IMR-90 (cell line): ENCODE data around the gene WDR90. TPM values are rescaled to one million over a fixed set of nuclear protein-coding genes. Genes with fewer than 3 reads are reported as not detected.

ENCODE experiments used
- ATAC-seq: fragments of 200-7000 bp; cut with Tn5 transposase; 2 replicates; pipeline ENCODE4 v1.9.1; 2020; ENCODE audit warnings: low read depth, mild to moderate bottlenecking, moderate library complexity
- BruUV-seq: library from RNA; stranded (reverse); fragments of 400-500 nt; replicated peaks from 2 replicates; lab custom pipeline; 2021; lab: Mats Ljungman, UMichigan
- CTCF ChIA-PET: fragments of 300-600 bp; formaldehyde crosslinking; extraction: SDS; loops from one replicate; lab custom pipeline; 2021; ENCODE audit warnings: antibody characterized with exemption; lab: Yijun Ruan, JAX
- POLR2A ChIA-PET: fragments of 300-600 bp; sonication (Branson Sonifier 250); formaldehyde crosslinking; loops from one replicate; lab custom pipeline; 2022; ENCODE audit warnings: antibody characterized with exemption; ENCODE audit not compliant: unreplicated experiment; lab: Charles Lee
- DNase-seq: peaks from one replicate; pipeline ENCODE4 v3.0.0; 2013
- H2AFZ ChIP-seq: replicated peaks from 2 replicates; pipeline ENCODE3; 2013; ENCODE audit warnings: low read length, mild to moderate bottlenecking; ENCODE audit not compliant: poor library complexity
- H2AK5ac ChIP-seq: 2 replicates; pipeline ENCODE4 v1.6.1; 2013; ENCODE audit warnings: low read depth, low read length, inconsistent platforms
- H2AK9ac ChIP-seq: replicated peaks from 2 replicates; pipeline ENCODE3; 2013; ENCODE audit warnings: mild to moderate bottlenecking, low read depth, low read length, moderate library complexity; ENCODE audit not compliant: poor library complexity
- H2BK120ac ChIP-seq: 2 replicates; pipeline ENCODE4 v1.6.1; 2013; ENCODE audit warnings: low read depth, low read length, inconsistent platforms
- H2BK15ac ChIP-seq: 3 replicates; pipeline ENCODE4 v1.6.1; 2013; ENCODE audit warnings: low read depth, low read length, inconsistent platforms
- H2BK20ac ChIP-seq: 2 replicates; pipeline ENCODE4 v1.6.1; 2013; ENCODE audit warnings: low read depth, mild to moderate bottlenecking, inconsistent platforms, low read length, moderate library complexity
- H2BK5ac ChIP-seq: 2 replicates; pipeline ENCODE4 v1.6.1; 2013; ENCODE audit warnings: mild to moderate bottlenecking, low read depth, low read length, inconsistent platforms; ENCODE audit not compliant: poor library complexity, severe bottlenecking
- H3K14ac ChIP-seq: replicated peaks from 2 replicates; pipeline ENCODE4 v1.6.1; 2013; ENCODE audit warnings: low read depth, low read length, inconsistent platforms
- H3K18ac ChIP-seq: 2 replicates; pipeline ENCODE4 v1.6.1; 2013; ENCODE audit warnings: low read depth, low read length, control low read depth
- H3K23ac ChIP-seq: 2 replicates; pipeline ENCODE4 v1.6.1; 2013; ENCODE audit warnings: low read depth, low read length, inconsistent platforms
- H3K27ac ChIP-seq: 2 replicates; pipeline ENCODE4 v1.5.1; 2013; ENCODE audit warnings: mild to moderate bottlenecking, control low read depth, low read length; ENCODE audit not compliant: insufficient read depth
- H3K27me3 ChIP-seq: 2 replicates; pipeline ENCODE4 v1.6.1; 2013; ENCODE audit warnings: low read length; ENCODE audit not compliant: control insufficient read depth, insufficient read depth
- H3K36me3 ChIP-seq: 2 replicates; pipeline ENCODE4 v1.6.1; 2013; ENCODE audit warnings: low read length, mixed read lengths; ENCODE audit not compliant: control insufficient read depth, insufficient read depth
- H3K4ac ChIP-seq: 2 replicates; pipeline ENCODE4 v1.6.1; 2013; ENCODE audit warnings: low read depth, low read length, inconsistent platforms
- H3K4me1 ChIP-seq: 2 replicates; pipeline ENCODE4 v1.6.1; 2013; ENCODE audit warnings: low read length, mixed read lengths; ENCODE audit not compliant: control insufficient read depth, insufficient read depth
- H3K4me2 ChIP-seq: 2 replicates; pipeline ENCODE4 v1.6.1; 2013; ENCODE audit warnings: low read depth, mild to moderate bottlenecking, control low read depth, low read length, moderate library complexity
- H3K4me3 ChIP-seq: 2 replicates; pipeline ENCODE4 v1.5.1; 2013; ENCODE audit warnings: low read depth, mild to moderate bottlenecking, control low read depth, low read length, moderate library complexity; ENCODE audit not compliant: insufficient read depth
- H3K56ac ChIP-seq: 2 replicates; pipeline ENCODE4 v1.6.1; 2013; ENCODE audit warnings: low read length, inconsistent platforms; ENCODE audit not compliant: insufficient read depth; ENCODE audit errors: extremely low read depth
- H3K79me1 ChIP-seq, 2 experiments: 2 replicates each; pipeline ENCODE4 v1.6.1; 2013; ENCODE audit warnings: low read length in 2 of 2, inconsistent platforms in 1 of 2, low read depth in 1 of 2
- H3K9ac ChIP-seq: 2 replicates; pipeline ENCODE4 v1.6.1; 2013; ENCODE audit warnings: low read depth, low read length, control low read depth
- H3K9me1 ChIP-seq: 2 replicates; pipeline ENCODE4 v1.6.1; 2013; ENCODE audit warnings: low read length, inconsistent platforms; ENCODE audit not compliant: insufficient read depth
- H3K9me3 ChIP-seq: 2 replicates; pipeline ENCODE4 v1.6.1; 2013; ENCODE audit warnings: low read length; ENCODE audit not compliant: control insufficient read depth, insufficient read depth
- H4K20me1 ChIP-seq: 2 replicates; pipeline ENCODE4 v1.6.1; 2013; ENCODE audit warnings: low read length, inconsistent platforms; ENCODE audit not compliant: insufficient read depth
- H4K5ac ChIP-seq: 2 replicates; pipeline ENCODE4 v1.6.1; 2013; ENCODE audit warnings: mild to moderate bottlenecking, low read depth, low read length, control low read depth
- H4K8ac ChIP-seq, 2 experiments: 2 replicates each; pipeline ENCODE4 v1.6.1; 2013; ENCODE audit warnings: low read depth in 2 of 2, low read length in 2 of 2, control low read depth in 1 of 2, inconsistent platforms in 1 of 2
- H4K91ac ChIP-seq: 2 replicates; pipeline ENCODE4 v1.6.1; 2013; ENCODE audit warnings: low read depth, low read length, inconsistent platforms; ENCODE audit not compliant: insufficient read depth
- ELK1 ChIP-seq: fragments of 150-350 bp; IDR thresholded peaks from 2 replicates; pipeline ENCODE4 v1.6.1; 2016; ENCODE audit warnings: low read depth, mild to moderate bottlenecking, low read length, moderate library complexity, borderline replicate concordance
- FOS ChIP-seq: fragments of 150-350 bp; IDR thresholded peaks from 2 replicates; pipeline ENCODE4 v1.6.1; 2016; ENCODE audit warnings: low read depth, low read length
- MAFK ChIP-seq: IDR thresholded peaks from 2 replicates; pipeline ENCODE4 v1.6.1; 2012; ENCODE audit warnings: low read depth, low read length, improper control_type of control experiment
- MXI1 ChIP-seq: IDR thresholded peaks from 2 replicates; pipeline ENCODE4 v1.6.1; 2012; ENCODE audit warnings: low read depth, mild to moderate bottlenecking, low read length, moderate library complexity, borderline replicate concordance
- RFX5 ChIP-seq: IDR thresholded peaks from 2 replicates; pipeline ENCODE4 v1.8.0; 2012; ENCODE audit warnings: low read depth, mild to moderate bottlenecking, low read length, moderate library complexity
- WGBS, 2 experiments: methylation state at CpG; one replicate each; pipeline versions ENCODE4 v1.1.5 to v1.1.7; 2013; ENCODE audit warnings: missing lambda C conversion rate in 2 of 2; ENCODE audit not compliant: insufficient read length in 1 of 2; ENCODE audit errors: extremely low coverage in 2 of 2; 5-methylcytosine and 5-hydroxymethylcytosine counted together
- dilution Hi-C: fragments of 300-500 bp; cut with HindIII; formaldehyde crosslinking; loops from one replicate; pipeline ENCODE4 v1.14.3; 2018; ENCODE audit warnings: low sequenced_read_pairs; ENCODE audit not compliant: unreplicated experiment
- in situ Hi-C: fragments of 300-500 bp; cut with MboI; formaldehyde crosslinking; loops from 3 replicates; pipeline ENCODE4 v1.14.3; 2019; ENCODE audit warnings: low sequenced_read_pairs, inconsistent platforms, mixed read lengths
- intact Hi-C: fragments of 100-400 bp; cut with micrococcal nuclease; formaldehyde crosslinking; loops from 2 replicates; pipeline ENCODE4 v1.10.0; 2022
- polyA plus RNA-seq, 3 experiments: library from polyadenylated mRNA; depleted of rRNA; stranded (reverse); fragments of >200 nt; gene quantifications; 2 replicates each; pipeline ENCODE4 v1.2.3, GENCODE V29; 2012; ENCODE audit warnings: low replicate concordance in 1 of 3
- total RNA-seq: library from RNA; depleted of rRNA; stranded (reverse); fragments of >200 nt; gene quantifications from 2 replicates; pipeline ENCODE4 v1.2.3, GENCODE V29; 2012
- TF ChIP-seq, protein P1 (sequence below): conservative IDR thresholded peaks from 2 replicates; pipeline ENCODE4 v1.5.1; 2012; ENCODE audit warnings: mild to moderate bottlenecking, low read depth, low read length, improper control_type of control experiment

Gene WDR90
- total and polyA plus RNA-seq, 2 of the 4 experiments (the other 2 are of a cell fraction) = 1.4 to 18.7 TPM

DNA sequence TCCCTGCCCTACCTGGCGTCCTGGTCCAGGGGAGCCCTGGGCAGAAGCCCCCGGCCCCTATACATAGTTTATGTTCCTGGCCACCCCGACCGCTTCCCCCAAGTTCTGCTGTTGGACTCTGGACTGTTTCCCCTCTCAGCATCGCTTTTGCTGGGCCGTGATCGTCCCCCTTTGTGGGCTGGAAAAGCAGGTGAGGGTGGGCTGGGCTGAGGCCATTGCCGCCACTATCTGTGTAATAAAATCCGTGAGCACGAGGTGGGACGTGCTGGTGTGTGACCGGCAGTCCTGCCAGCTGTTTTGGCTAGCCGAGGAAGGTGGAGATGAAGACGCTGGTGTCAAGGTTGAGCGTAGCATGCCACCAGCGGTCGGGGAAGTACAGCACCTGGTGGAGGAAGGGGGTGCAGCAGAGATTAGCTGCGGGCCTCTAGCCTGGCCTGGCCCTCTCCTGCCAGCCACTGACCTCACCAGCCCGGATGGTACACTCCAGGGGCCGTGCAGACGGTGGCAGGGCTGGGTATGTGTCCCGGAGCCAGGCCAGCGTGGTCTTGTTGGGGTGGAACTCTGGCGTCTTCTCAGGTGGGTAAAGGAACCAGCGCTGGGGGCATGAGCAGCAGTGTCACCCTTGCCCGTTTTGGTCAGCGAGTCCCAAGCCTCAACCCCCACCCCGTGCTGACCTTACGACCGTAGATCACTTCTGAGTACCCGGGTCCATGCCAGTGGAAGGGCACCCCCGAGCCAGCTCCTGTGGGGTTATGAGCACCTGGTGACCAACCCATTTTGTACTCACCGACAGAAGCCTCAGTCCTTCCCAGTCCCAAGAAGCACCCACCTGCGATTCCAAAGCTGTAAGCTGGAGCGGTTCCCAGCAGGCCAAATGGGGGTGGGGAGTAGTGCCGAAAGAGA, 33.6 kb downstream of the WDR90 start:
- Histone ChIP-seq H3K4me1 (peaks cover 20% of the 10 kb centered on the region), H2BK20ac (no peak overlapping the region), H3K9ac (no peak overlapping the region), H3K23ac (no peak overlapping the region), H2AK5ac (no peak overlapping the region), H3K36me3 (peaks cover 40% of the 10 kb centered on the region), H4K8ac (no peak overlapping the region; a peak in 2 of 4 replicates), H4K20me1 (peaks cover 34% of the 10 kb centered on the region), H3K4ac (no peak overlapping the region), H2BK15ac (no peak overlapping the region), H3K4me3 (no peak overlapping the region), H3K4me2 (peak overlapping the region; percentile 85), H2BK120ac (no peak overlapping the region), H2AFZ (no peak overlapping the region), H2BK5ac (no peak overlapping the region), H3K14ac (no peak overlapping the region), H3K79me1 (peaks cover 9 to 49% of the 10 kb centered on the region in 2 experiments; a peak in 3 of 4 replicates), H3K27me3 (no peaks in the 10 kb centered on the region), H4K5ac (no peak overlapping the region), H2AK9ac (peak overlapping the region; percentile 93), H3K18ac (no peak overlapping the region), H4K91ac (no peak overlapping the region), H3K27ac (no peak overlapping the region), H3K9me3 (no peaks in the 10 kb centered on the region), H3K56ac (no peak overlapping the region), H3K9me1 (peaks cover 15% of the 10 kb centered on the region)
- no TSS peak for BruUV-seq
- dilution Hi-C loops (no loop called here), in situ Hi-C loops (no loop called here), intact Hi-C loops (no loop called here)
- DNase-seq = no peak
- ChIA-PET CTCF (interaction anchor here (0.7 kb wide), 1 partner anchor 162 kb away, joined by 3 read pairs; no protein-coding TSS in a partner anchor), POLR2A (no interaction called here)
- 91% methylated on average over 14 of the region's 36 CpGs; no CpG with 5 or more reads in 1 of the 2 experiments for WGBS, 2 experiments
- ATAC-seq = no peak
- TF ChIP-seq RFX5 (no peak), ELK1 (no peak), FOS (no peak), MAFK (no peak), MXI1 (no peak)
- TF ChIP-seq, protein P1, sequence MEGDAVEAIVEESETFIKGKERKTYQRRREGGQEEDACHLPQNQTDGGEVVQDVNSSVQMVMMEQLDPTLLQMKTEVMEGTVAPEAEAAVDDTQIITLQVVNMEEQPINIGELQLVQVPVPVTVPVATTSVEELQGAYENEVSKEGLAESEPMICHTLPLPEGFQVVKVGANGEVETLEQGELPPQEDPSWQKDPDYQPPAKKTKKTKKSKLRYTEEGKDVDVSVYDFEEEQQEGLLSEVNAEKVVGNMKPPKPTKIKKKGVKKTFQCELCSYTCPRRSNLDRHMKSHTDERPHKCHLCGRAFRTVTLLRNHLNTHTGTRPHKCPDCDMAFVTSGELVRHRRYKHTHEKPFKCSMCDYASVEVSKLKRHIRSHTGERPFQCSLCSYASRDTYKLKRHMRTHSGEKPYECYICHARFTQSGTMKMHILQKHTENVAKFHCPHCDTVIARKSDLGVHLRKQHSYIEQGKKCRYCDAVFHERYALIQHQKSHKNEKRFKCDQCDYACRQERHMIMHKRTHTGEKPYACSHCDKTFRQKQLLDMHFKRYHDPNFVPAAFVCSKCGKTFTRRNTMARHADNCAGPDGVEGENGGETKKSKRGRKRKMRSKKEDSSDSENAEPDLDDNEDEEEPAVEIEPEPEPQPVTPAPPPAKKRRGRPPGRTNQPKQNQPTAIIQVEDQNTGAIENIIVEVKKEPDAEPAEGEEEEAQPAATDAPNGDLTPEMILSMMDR = no peak
